H54 (cell line): ENCODE results near the gene SKI.
"Not testable (repeated sequence)": the region's sequence is repeated elsewhere in the genome, so short reads cannot be mapped to it uniquely, and the experiment has no call there.

ENCODE experiments used
- DNase-seq: peaks from one replicate; pipeline ENCODE4 v3.0.0; 2011; ENCODE audit warnings: low spot score, mixed read lengths; ENCODE audit not compliant: insufficient read length
- FAIRE-seq: peaks from 3 replicates; lab custom pipeline; 2011; peaks lifted over from hg19 to GRCh38; lab: Jason Lieb, UNC
- POLR2A ChIP-seq: IDR thresholded peaks from 2 replicates; pipeline ENCODE4 v1.6.1; 2011; ENCODE audit warnings: low read depth, mild to moderate bottlenecking, low read length

SKI gene

DNA sequence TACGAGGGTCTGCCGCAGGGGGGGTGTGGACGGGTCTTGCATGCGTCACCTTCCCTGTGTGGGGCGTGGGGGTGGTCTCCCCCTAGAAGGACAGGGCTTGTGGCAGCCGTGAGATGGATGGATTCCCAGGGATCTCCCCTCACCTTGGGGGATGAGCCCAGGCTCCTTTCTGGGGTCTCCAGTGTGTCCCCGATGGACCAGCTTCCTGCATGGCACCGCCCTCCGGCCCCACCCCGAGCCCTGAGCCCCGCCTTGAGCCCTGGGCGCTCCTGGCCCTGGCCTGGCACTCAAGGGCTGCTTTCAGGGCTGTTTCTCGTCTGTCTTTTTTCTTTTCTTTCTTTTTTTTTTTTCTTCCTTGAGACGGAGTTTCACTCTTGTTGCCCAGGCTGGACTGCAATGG, 59.5 kb downstream of the SKI start:
- DNase-seq (no peak), FAIRE-seq (no peak)
- TF ChIP-seq POLR2A: no peak

DNA sequence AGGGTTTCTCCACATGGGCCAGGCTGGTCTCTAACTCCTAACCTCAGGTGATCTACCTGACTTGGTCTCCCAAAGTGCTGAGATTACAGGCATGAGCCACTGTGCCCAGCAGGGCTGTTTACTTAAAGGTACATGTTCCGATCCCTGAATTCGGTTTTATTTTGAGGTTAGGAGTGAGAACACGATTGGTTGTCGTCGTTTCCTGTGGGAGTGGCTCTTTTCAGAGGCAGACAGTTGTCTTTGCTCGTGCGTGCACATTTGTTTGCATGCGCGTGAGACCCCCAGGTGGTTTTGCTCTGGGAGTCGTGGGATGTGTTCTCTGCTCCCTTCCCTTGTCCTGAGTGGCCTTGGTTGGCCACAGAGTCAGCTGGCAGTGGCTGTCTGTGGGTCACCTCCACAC, 60.2 kb downstream of the SKI start:
- TF ChIP-seq POLR2A: no peak
- FAIRE-seq: no peak
- DNase-seq: no peak

- no peak for DNase-seq
- no peak for FAIRE-seq
- TF ChIP-seq POLR2A: no peak
Observed at GRCh38 chr1:2288816-2289536, 60.9 kb downstream of the SKI start.

DNA sequence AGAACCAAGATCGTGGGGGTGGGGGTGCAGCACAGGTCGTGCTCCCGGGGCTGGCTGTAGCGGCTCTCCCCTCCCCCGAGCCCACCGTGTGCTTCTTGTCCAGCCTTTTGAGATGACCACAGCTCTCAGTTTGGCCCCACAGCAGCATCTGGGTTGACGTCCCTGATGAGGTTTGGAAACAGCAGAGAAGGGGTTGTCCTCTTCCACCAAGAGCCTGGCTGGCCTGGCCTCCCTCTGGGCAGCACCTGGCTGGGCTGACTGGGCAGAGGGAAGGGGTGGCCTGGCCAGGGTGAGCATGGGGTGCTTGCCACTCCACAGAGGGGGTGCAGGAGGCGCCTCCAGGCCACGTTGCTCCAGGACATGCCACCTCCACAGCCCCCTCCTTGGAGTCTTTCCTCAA, 61.5 kb downstream of the SKI start:
- no peak for TF ChIP-seq POLR2A
- no peak for FAIRE-seq

DNA sequence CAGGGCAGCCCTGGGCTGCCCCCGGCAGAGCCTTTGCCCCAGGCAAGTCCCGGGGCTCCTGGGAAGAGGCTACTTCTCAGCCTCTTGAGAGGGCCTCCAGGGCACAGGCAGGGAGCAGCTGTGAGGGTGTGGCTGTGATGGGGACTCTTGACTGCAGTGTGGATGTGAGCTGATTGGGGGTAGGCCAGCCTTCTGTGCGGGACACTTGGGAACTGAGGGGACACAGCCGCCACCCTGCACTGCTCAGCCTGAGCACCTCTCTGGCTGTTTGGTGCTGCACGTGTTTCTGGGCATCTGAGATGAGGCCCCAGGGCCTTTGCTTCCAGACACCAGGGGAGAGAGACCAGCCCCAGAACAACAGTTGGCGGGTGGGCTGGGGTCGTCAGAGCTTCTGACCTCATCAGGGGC, 62.1 kb downstream of the SKI start:
- peak; percentile 49 for DNase-seq
- no peak for TF ChIP-seq POLR2A
- FAIRE-seq: no peak

More for the DNA sequence above, 61.5 kb downstream of the SKI start:
- DNase-seq: no peak

GRCh38 chr1:2290595-2291510, 62.7 kb downstream of the SKI start:
- peak; percentile 62 for FAIRE-seq
- TF ChIP-seq POLR2A: no peak

GRCh38 chr1:2291577-2291976, 63.5 kb downstream of the SKI start:
- no peak for TF ChIP-seq POLR2A
- DNase-seq: no peak
- FAIRE-seq: no peak

More at GRCh38 chr1:2290595-2291510, 62.7 kb downstream of the SKI start:
- DNase-seq: peak; percentile 85

DNA sequence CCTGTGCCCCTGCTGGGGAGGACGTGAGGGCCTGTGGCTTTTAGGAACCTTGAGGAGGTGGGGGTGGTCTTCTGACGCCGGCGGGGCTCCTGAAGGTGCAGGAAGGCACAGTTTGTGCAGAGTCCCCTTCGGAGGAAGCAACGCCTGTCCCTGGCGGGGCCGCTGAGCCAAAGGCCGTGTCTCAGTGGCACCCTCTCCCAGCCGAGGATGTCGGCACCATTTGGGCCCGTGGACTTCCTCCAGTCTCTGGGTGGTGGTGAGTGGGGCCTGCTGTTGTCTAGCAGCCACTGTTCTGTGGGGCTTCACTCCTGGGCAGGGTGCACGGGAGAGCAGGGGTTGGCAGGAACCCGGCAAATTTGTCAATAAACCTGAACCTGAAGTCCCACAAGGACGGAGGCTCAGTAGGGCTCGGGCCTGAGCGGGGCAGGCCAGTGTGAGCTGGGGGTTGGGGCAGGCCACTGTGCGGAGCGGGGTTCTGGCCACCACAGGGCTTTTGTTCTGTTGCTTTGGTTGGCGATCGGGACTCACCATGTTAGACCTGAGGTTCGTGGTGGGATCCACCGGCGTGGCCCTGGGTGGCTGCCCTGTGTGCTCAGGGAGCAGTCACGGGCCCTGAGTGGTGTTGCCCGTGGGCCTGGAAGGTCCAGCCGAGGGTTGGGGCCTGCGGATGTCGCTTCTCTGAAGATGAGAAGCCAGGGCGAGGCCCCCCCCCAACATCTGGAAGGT, 64.8 kb downstream of the SKI start:
- FAIRE-seq (no peak), DNase-seq (no peak)
- no peak for TF ChIP-seq POLR2A

DNA sequence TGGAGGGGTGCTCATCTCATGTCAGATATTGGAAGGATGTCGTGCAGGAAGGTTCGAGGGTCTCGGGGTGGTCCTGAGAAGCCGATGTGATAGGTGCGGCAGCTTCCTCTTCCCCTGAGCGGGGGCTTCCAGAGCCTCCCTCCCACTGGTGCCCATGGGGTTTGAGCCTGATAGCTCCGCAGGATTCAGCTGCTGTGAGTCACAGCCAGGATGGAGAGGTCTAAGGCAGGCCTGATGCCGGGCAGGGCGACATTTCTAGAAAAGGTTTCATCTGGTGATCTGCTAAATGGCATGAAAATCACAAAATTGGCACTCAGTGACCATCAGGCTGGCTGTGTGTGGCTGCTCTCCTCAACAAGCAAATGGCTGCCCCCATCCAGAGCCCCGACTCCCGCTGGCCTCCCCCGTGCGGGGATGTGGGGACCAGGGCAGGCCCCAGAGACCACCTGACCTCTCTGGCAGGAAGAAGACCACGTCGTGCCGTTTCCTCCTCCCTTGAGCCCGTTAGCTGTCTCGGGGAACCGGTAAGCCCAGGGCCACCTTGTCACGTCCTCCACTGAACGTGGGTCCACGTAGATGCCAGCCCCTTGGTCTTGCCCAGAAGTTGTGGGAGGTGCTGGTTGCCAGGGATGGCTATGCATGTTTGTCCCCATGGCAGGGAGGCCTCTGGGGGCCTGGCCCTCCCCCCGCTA, 66.1 kb downstream of the SKI start:
- no peak for TF ChIP-seq POLR2A
- FAIRE-seq (no peak), DNase-seq (no peak)

DNA sequence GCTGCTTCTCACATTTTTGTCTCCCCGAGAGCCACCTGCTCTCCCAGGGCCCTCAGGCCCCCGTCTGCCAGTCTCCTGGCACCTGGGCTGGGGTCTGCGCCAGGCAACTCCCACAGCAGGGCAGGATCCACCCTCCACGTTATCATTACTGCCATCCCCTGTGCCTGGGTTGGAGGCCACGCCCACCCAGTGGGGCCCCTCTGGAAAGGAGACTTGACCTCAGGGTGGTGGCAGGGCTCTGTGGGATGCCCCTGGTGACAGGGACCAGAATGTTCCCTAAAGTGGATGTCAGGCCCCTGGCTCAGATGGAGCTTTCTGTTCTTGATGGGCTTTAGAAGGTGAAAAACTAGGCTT, 66.6 kb downstream of the SKI start:
- no peak for TF ChIP-seq POLR2A
- DNase-seq (no peak), FAIRE-seq (no peak)

DNA sequence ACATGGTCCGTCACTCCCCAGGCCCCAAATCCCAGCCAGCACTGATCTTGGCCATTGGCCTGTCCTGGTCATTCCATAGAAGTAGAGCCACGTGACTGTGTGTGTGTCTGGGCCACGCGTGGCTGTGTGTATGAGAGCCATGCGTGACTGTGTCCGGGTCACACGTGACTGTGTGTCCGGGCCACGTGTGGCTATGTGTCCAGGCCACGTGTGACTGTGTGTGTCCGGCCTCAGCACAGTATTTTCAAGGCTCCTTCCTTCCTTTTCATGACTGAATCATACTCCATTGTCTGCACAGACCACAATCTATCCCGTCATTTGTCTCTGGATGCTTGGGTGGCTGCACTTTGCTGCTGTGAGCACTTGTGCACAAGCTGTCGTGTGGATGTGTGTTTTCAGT, 67.4 kb downstream of the SKI start:
- DNase-seq: no peak
- FAIRE-seq: no peak
- TF ChIP-seq POLR2A: no peak

- FAIRE-seq, DNase-seq: not testable (repeated sequence)
Observed at GRCh38 chr1:2296211-2296610, 68.1 kb downstream of the SKI start.

DNA sequence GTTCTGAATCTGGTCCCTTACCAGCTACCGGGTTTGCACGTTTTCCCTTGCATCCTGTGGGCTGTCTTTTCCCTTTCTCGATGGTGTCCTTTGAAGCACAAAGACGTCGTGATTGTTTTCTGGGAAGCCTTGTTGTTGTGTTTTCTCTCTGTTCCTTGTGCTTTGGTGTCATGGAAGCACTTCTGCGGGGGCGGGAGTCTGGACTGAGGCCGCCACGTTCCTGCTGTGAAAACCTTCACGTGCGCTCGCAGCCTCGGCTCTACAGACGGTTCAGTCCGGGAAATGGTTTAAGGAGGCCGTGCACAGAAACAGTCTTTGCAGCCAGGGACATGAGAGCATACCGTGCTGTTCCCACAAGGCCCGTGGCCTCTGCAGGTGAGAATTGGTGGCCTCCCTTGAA, 68.5 kb downstream of the SKI start:
- DNase-seq: no peak
- no peak for FAIRE-seq
- TF ChIP-seq POLR2A: no peak
